Neural cell (in vitro differentiated cells): ENCODE results near the gene SLCO1B3. TPM values are rescaled to one million over a fixed set of nuclear protein-coding genes. Genes with fewer than 3 reads are reported as not detected.

Source experiments
- H2AFZ ChIP-seq: fragments of 200-600, 300-800 bp; sonication (generic), shearing (Covaris generic); 2 replicates; pipeline ENCODE4 v1.6.0; 2014; ENCODE audit warnings: low read depth, mild to moderate bottlenecking, antibody characterized with exemption, low read length, moderate library complexity
- H3F3A ChIP-seq: fragments of 200-600 bp; shearing (Covaris generic); 2 replicates; pipeline ENCODE4 v1.6.1; 2016; ENCODE audit warnings: mild to moderate bottlenecking, moderate library complexity, mixed read lengths, antibody characterized with exemption, low read length; ENCODE audit not compliant: insufficient read depth, poor library complexity, severe bottlenecking
- H3K27ac ChIP-seq: fragments of 200-600, 300-800 bp; sonication (generic), shearing (Covaris generic); 2 replicates; pipeline ENCODE4 v1.5.1; 2014; ENCODE audit warnings: mild to moderate bottlenecking, low read length, moderate library complexity
- H3K27me3 ChIP-seq: fragments of 300-800, 200-600 bp; sonication (generic), shearing (Covaris generic); 2 replicates; pipeline ENCODE4 v1.6.0; 2014; ENCODE audit warnings: mild to moderate bottlenecking, low read depth, low read length, moderate library complexity; ENCODE audit not compliant: insufficient read depth
- H3K36me3 ChIP-seq: fragments of 300-800, 200-600 bp; sonication (generic), shearing (Covaris generic); 2 replicates; pipeline ENCODE4 v1.5.1; 2014; ENCODE audit warnings: mild to moderate bottlenecking, antibody characterized with exemption, low read length, moderate library complexity; ENCODE audit not compliant: insufficient read depth
- H3K4me2 ChIP-seq: fragments of 300-800, 200-600 bp; sonication (generic), shearing (Covaris generic); 2 replicates; pipeline ENCODE4 v1.6.0; 2014; ENCODE audit warnings: mild to moderate bottlenecking, low read length
- H3K4me3 ChIP-seq: fragments of 300-800, 200-600 bp; sonication (generic), shearing (Covaris generic); 2 replicates; pipeline ENCODE4 v1.5.1; 2014; ENCODE audit warnings: mild to moderate bottlenecking, low read length, moderate library complexity
- H3K79me2 ChIP-seq: fragments of 200-600 bp; shearing (Covaris generic); replicated peaks from 2 replicates; pipeline ENCODE4 v1.6.0; 2014; ENCODE audit warnings: mild to moderate bottlenecking, low read length, moderate library complexity; ENCODE audit not compliant: insufficient read depth
- H3K9ac ChIP-seq: fragments of 300-800, 200-600 bp; sonication (generic), shearing (Covaris generic); 2 replicates; pipeline ENCODE4 v1.6.1; 2016; ENCODE audit warnings: mild to moderate bottlenecking, low read length, mixed read lengths
- H3K9me2 ChIP-seq: fragments of 200-600 bp; shearing (Covaris generic); 2 replicates; pipeline ENCODE4 v1.6.1; 2016; ENCODE audit warnings: mild to moderate bottlenecking, low read length, mixed read lengths; ENCODE audit not compliant: insufficient read depth
- H3K9me3 ChIP-seq: fragments of 200-600, 300-800 bp; sonication (generic), shearing (Covaris generic); 2 replicates; pipeline ENCODE4 v1.6.1; 2016; ENCODE audit warnings: mild to moderate bottlenecking, mixed run types, low read length, moderate library complexity, mixed read lengths
- H4K20me1 ChIP-seq: fragments of 200-600 bp; shearing (Covaris generic); 2 replicates; pipeline ENCODE4 v1.6.1; 2016; ENCODE audit warnings: mild to moderate bottlenecking, mixed run types; ENCODE audit not compliant: insufficient read depth
- EP300 ChIP-seq: fragments of 450-650 bp; conservative IDR thresholded peaks from 2 replicates; pipeline ENCODE4 v1.6.1; 2014; ENCODE audit warnings: antibody characterized with exemption, mild to moderate bottlenecking, moderate library complexity; ENCODE audit not compliant: poor library complexity, severe bottlenecking
- EZH2 ChIP-seq: fragments of 200-600, 300-800 bp; shearing (Covaris generic), sonication (generic); IDR thresholded peaks from 2 replicates; pipeline ENCODE4 v1.6.1; 2014; ENCODE audit warnings: antibody characterized with exemption, low read length, borderline replicate concordance, mild to moderate bottlenecking; ENCODE audit not compliant: insufficient read depth, poor library complexity, severe bottlenecking
- MXI1 ChIP-seq: fragments of 450-650 bp; conservative IDR thresholded peaks from 2 replicates; pipeline ENCODE4 v1.6.1; 2014; ENCODE audit warnings: antibody characterized with exemption, mild to moderate bottlenecking; ENCODE audit not compliant: poor library complexity, severe bottlenecking
- POLR2AphosphoS5 ChIP-seq: IDR thresholded peaks from 2 replicates; pipeline ENCODE4 v1.6.1; 2012
- RAD21 ChIP-seq: fragments of 450-650 bp; conservative IDR thresholded peaks from 2 replicates; pipeline ENCODE4 v1.6.1; 2014; ENCODE audit warnings: antibody characterized with exemption, mild to moderate bottlenecking, moderate library complexity
- SMC3 ChIP-seq: fragments of 450-650 bp; conservative IDR thresholded peaks from 2 replicates; pipeline ENCODE4 v1.6.1; 2014; ENCODE audit warnings: antibody characterized with exemption, mild to moderate bottlenecking, moderate library complexity; ENCODE audit not compliant: poor library complexity
- TAF1 ChIP-seq: IDR thresholded peaks from 2 replicates; pipeline ENCODE4 v1.6.1; 2012; ENCODE audit warnings: low read depth
- polyA plus RNA-seq: library from polyadenylated mRNA; depleted of rRNA; stranded (reverse); fragments of >200 nt; gene quantifications from 2 replicates; pipeline ENCODE4 v1.2.3, GENCODE V29; 2014
- TF ChIP-seq, protein P1 (sequence below): IDR thresholded peaks from 2 replicates; pipeline ENCODE4 v1.6.1; 2012; ENCODE audit warnings: borderline replicate concordance
- TF ChIP-seq, protein P2 (sequence below): fragments of 450-650 bp; IDR thresholded peaks from 2 replicates; pipeline ENCODE4 v1.5.1; 2014; ENCODE audit warnings: antibody characterized with exemption, mild to moderate bottlenecking, moderate library complexity; ENCODE audit not compliant: poor library complexity, severe bottlenecking

SLCO1B3 gene
- polyA plus RNA-seq, 1 donor from 2014 or later, result not detected

DNA sequence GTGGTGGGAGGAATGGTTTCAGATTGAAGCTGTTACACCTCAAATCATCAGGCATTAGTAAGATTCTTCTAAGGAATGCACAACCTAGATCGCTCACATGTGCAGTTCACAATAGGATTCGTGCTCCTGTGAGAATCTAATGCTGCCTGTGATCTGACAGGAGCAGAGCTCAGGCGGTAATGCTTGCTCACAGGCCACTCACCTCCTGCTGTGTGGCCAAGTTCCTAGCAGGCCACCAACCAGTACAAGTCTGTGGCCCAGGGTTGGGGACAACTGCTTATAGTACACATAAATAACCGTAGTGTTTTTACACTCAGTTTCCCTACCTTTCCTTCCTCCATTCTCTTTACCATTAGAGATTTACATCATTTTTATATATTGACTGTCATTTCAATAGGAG lies 121.4 kb downstream of the SLCO1B3 start:
- Histone ChIP-seq H3K9ac (no peak overlapping the region), H3K4me2 (no peak overlapping the region), H3K27me3 (no peaks in the 10 kb centered on the region), H2AFZ (no peak overlapping the region), H3K9me2 (no peaks in the 10 kb centered on the region), H3K36me3 (no peaks in the 10 kb centered on the region), H3K27ac (no peak overlapping the region), H3K4me3 (no peak overlapping the region), H4K20me1 (no peaks in the 10 kb centered on the region), H3K79me2 (no peaks in the 10 kb centered on the region), H3K9me3 (no peaks in the 10 kb centered on the region), H3F3A (no peaks in the 10 kb centered on the region)
- TF ChIP-seq SMC3, result no peak
- TF ChIP-seq, protein P1, sequence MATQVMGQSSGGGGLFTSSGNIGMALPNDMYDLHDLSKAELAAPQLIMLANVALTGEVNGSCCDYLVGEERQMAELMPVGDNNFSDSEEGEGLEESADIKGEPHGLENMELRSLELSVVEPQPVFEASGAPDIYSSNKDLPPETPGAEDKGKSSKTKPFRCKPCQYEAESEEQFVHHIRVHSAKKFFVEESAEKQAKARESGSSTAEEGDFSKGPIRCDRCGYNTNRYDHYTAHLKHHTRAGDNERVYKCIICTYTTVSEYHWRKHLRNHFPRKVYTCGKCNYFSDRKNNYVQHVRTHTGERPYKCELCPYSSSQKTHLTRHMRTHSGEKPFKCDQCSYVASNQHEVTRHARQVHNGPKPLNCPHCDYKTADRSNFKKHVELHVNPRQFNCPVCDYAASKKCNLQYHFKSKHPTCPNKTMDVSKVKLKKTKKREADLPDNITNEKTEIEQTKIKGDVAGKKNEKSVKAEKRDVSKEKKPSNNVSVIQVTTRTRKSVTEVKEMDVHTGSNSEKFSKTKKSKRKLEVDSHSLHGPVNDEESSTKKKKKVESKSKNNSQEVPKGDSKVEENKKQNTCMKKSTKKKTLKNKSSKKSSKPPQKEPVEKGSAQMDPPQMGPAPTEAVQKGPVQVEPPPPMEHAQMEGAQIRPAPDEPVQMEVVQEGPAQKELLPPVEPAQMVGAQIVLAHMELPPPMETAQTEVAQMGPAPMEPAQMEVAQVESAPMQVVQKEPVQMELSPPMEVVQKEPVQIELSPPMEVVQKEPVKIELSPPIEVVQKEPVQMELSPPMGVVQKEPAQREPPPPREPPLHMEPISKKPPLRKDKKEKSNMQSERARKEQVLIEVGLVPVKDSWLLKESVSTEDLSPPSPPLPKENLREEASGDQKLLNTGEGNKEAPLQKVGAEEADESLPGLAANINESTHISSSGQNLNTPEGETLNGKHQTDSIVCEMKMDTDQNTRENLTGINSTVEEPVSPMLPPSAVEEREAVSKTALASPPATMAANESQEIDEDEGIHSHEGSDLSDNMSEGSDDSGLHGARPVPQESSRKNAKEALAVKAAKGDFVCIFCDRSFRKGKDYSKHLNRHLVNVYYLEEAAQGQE, result no peak
- TF ChIP-seq, protein P2, sequence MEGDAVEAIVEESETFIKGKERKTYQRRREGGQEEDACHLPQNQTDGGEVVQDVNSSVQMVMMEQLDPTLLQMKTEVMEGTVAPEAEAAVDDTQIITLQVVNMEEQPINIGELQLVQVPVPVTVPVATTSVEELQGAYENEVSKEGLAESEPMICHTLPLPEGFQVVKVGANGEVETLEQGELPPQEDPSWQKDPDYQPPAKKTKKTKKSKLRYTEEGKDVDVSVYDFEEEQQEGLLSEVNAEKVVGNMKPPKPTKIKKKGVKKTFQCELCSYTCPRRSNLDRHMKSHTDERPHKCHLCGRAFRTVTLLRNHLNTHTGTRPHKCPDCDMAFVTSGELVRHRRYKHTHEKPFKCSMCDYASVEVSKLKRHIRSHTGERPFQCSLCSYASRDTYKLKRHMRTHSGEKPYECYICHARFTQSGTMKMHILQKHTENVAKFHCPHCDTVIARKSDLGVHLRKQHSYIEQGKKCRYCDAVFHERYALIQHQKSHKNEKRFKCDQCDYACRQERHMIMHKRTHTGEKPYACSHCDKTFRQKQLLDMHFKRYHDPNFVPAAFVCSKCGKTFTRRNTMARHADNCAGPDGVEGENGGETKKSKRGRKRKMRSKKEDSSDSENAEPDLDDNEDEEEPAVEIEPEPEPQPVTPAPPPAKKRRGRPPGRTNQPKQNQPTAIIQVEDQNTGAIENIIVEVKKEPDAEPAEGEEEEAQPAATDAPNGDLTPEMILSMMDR, result no peak
- no peak for TF ChIP-seq RAD21
- TF ChIP-seq EZH2, result no peak

DNA sequence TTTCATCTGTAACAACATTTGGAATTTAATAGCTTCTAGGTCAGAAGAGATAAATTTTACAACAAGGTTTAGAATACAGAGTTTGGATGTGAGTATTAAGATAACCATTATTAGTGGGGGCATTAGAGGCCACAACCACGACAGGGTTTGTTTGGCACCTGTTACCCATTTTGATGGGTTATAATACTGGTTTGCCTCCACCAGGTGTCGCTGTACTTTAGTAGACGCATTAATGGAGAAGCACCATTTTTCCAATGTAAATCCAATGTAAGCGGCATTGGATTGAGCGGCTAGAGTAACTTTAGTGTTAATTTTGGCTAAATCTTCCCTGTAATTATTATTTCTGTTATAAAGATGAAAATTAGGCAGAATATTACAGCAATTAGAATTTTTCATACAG lies 136.2 kb downstream of the SLCO1B3 start:
- H3K4me3 ChIP-seq, result no peak overlapping the region
- no peak overlapping the region for H2AFZ ChIP-seq
- TF ChIP-seq, protein P2, result no peak
- TF ChIP-seq, protein P1, result no peak
- TF ChIP-seq POLR2AphosphoS5 (no peak), TAF1 (no peak), EZH2 (no peak), MXI1 (no peak), SMC3 (no peak), RAD21 (no peak), EP300 (no peak)
- no peaks in the 10 kb centered on the region for H3F3A ChIP-seq
- H3K9me2 ChIP-seq, result no peaks in the 10 kb centered on the region
- no peaks in the 10 kb centered on the region for H4K20me1 ChIP-seq
- H3K27ac ChIP-seq, result no peak overlapping the region
- no peaks in the 10 kb centered on the region for H3K79me2 ChIP-seq
- no peaks in the 10 kb centered on the region for H3K9me3 ChIP-seq
- H3K4me2 ChIP-seq, result no peak overlapping the region
- no peaks in the 10 kb centered on the region for H3K27me3 ChIP-seq
- H3K36me3 ChIP-seq, result no peaks in the 10 kb centered on the region
- H3K9ac ChIP-seq, result no peak overlapping the region
